ENCODE results near the gene NDUFA13.
A peak's percentile ranks its signal among the peaks of the same experiment; 100 is the strongest.

The NDUFA13 gene

GRCh38 chr19:19531951-19532805 lies 16.2 kb downstream of the NDUFA13 start:
- H3K4me3 ChIP-seq (ENCODE audit: low read depth, low read length): no peak overlapping the region

DNA sequence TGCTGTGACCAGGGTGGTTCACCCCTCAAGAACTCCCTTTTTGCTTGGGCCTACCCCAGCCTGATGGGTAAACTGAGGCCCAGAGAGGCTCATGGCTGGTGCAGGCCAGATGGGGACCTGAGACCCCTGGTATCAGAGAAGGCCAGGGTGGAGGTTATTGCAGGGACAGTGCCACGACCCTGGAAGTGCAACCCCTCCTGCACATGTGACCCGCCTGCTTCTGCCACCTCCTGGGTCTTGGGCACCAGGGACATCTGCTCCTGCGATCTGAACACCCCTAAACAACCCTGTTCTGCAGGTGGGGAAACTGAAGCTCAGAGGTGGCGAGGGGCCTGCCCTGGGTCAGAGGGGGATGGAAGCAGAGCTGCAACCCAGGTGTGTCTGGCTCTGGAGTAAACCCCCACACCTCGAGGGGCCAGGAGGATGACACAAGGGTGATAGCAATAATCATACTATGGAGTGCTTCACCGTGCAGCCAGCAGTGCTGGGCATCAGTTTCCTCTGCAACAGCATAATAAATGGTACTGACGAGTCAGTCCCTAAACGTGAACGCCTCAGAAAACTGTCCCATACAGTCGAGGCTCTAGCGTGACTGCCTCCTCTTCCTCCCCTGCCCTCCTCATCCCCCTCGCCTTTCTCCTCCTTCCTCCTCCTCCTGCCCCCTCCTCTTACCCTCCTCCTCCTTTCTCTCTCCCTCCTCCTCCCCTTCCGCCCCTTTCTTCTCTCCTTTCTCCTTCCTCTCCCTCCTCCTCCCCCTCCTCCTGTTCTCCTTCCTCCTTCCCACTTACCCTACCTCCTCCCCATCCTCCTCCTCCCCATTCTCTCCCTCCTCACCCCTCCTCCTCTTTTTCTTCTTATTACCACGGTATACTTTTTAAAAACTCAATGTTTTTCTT lies 17.0 kb downstream of the NDUFA13 start:
- no peak overlapping the region for H3K4me3 ChIP-seq (ENCODE audit: low read depth, low read length)

- H3K4me3 ChIP-seq (ENCODE audit: low read depth, low read length): no peak overlapping the region
These were observed 17.8 kb downstream of the NDUFA13 start for GRCh38 chr19:19533841-19534240.

DNA sequence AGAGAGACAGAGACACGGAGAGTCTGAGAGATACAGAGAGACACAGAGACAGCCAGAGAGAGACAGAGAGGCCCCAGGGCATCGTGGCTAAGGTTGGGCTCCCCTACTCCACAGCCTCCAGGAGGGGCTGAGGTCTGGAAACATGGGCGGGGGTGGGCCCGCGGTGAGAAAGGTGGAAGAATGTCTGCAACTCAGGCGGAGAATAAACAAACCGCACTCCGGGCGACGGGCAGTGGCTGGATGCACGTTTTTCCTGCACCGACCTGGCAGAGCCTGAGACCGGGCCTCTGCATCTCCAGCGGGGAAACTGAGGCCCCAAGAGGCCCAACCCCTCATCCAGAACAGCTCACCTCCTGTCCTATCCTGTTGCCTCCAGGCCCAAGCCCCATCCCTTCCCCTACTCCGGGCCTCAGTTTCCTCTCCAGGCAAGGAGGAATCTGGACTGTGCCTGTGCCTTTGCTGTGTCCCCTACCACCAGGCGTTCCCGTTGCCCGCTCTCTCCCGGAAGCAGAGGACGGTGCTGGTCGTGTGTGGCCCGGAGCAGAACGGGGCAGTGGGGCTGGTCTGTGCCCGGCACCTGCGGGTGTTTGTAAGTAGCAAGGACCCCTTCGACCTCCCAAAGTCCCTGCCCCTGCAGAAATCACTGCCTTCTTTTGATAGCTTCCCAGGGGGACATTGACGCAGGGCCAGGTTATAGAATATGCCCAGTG lies 18.7 kb downstream of the NDUFA13 start:
- H3K4me3 ChIP-seq (ENCODE audit: low read depth, low read length): no peak overlapping the region

DNA sequence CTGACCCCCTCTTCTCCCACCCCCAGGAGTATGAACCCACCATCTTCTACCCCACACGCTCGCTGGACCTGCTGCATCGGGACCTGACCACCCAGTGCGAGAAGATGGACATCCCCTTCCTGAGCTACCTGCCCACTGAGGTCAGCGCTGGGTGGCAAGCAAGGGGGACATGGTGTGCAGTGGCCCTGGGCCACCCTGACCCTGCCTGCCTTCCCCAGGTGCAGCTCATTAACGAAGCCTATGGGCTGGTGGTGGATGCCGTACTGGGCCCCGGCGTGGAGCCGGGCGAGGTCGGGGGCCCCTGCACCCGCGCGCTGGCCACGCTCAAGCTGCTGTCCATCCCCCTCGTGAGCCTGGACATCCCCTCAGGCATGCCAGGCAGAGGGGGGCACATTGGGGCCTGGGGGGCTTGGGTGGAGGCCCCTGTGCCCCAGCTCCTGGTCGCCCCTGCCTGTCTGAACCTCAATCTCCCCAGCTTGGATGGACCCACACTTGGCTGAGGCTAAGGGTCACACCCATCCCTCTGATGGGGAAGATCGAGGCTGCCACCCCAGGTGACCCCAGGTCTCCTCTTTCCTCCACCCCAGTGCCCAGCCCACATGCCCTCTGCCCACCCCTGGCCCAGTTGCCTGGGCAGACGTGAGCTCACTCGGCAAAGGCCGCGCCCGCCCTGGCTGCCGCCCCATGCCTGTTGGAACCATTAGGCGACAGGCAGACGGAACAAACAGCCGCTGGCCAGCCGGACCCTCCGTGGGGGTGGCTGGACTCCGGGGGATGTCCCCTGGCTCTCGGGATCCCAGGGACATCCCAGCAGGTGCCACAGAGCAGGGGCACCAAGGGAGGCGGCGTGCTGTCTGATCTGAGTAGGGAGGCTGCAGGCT lies 19.5 kb downstream of the NDUFA13 start:
- H3K4me3 ChIP-seq (ENCODE audit: low read depth, low read length): no peak overlapping the region

- H3K4me3 ChIP-seq (ENCODE audit: low read depth, low read length): no peak overlapping the region
These were observed 21.3 kb downstream of the NDUFA13 start for GRCh38 chr19:19537075-19538048.

- H3K4me3 ChIP-seq (ENCODE audit: low read depth, low read length): peak within 1 kb of the TSS; percentile 29
These were observed 22.2 kb downstream of the NDUFA13 start, which contains the start of gene CILP2 for GRCh38 chr19:19538061-19538784. CILP2 (plus strand) TSS chr19:19538265; CDS start chr19:19538350, 85 bp downstream.

DNA sequence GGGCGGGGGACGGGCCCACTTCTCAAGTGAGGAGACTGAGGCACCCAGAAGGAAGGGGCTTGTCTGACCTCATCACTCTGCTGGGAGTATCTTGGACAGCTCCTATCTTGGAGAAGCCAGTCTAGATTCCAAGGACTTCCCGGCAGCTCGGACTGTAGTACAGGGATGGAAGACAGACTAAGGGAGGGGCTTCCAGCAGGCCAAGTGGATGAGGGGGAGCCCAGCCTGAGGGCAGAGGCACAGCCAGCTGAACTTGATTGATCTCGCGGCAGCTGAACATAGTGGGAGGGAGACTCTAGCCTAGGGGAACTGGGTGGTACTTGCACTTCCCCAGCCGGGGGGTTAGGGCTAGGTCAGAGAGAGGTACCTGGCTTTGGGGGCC lies 22.8 kb downstream of the NDUFA13 start:
- peak overlapping the region; percentile 29 for H3K4me3 ChIP-seq (ENCODE audit: low read depth, low read length)

GRCh38 chr19:19539698-19540063 lies 23.7 kb downstream of the NDUFA13 start:
- no peak overlapping the region for H3K4me3 ChIP-seq (ENCODE audit: low read depth, low read length)

GRCh38 chr19:19540064-19540714 lies 24.2 kb downstream of the NDUFA13 start:
- no peak overlapping the region for H3K4me3 ChIP-seq (ENCODE audit: low read depth, low read length)

DNA sequence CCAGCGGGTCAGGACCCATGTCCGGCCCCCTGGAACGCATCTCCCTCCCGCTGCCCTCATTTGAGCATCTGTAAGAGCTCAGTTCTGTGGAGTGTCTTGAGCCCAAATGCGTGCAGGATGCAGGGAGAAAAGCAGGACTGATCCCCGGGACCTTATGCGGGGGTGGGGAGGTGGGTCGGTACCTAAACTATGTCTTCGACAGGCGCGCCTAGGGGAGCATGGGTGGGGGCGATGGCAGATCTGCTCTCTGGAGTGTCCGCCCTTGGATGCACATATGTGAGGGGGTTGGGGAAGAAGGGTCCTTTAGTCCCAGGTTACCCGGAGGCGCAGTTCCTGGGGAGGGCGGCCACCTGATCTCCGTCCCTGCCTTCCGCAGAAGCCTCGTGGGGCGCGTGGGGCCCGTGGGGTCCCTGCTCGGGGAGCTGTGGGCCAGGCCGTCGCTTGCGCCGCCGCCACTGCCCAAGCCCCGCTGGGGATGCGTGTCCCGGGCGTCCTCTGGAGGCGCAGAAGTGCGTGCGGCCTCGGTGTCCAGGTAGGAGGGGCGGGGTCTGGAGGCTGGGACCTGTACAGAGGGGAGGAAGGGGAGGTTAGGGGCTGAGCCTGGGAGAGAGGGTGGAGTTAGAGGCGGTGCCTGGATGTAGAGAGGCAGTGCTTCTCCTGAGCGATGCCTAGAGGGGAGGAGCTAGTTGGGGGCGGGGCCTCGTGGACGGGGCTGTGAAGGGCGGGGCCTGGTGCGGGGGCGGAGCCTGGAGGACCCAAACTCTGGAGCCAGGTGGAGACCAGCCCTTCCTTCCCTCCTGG lies 24.9 kb downstream of the NDUFA13 start:
- no peak overlapping the region for H3K4me3 ChIP-seq (ENCODE audit: low read depth, low read length)

GRCh38 chr19:19541616-19542015 lies 25.6 kb downstream of the NDUFA13 start:
- no peak overlapping the region for H3K4me3 ChIP-seq (ENCODE audit: low read depth, low read length)

GRCh38 chr19:19542507-19542906 lies 26.5 kb downstream of the NDUFA13 start:
- no peak overlapping the region for H3K4me3 ChIP-seq (ENCODE audit: low read depth, low read length)

DNA sequence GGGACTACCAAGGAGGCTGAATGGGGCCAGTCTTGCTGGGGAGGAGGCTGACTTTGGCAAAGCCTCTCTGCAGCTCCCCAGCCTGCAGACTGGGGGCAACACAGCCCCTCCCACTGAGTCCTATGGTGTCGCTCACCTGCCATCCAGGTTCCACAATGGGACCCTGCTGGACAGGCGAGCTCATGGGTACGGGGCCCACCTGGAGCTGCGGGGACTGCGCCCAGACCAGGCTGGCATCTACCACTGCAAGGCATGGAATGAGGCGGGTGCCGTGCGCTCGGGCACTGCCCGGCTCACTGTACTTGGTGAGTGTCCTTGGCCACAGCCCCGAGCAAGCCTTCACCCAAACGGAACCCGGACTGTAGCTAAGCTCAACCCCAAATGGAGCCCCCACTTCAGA lies 27.1 kb downstream of the NDUFA13 start:
- no peak overlapping the region for H3K4me3 ChIP-seq (ENCODE audit: low read depth, low read length)

DNA sequence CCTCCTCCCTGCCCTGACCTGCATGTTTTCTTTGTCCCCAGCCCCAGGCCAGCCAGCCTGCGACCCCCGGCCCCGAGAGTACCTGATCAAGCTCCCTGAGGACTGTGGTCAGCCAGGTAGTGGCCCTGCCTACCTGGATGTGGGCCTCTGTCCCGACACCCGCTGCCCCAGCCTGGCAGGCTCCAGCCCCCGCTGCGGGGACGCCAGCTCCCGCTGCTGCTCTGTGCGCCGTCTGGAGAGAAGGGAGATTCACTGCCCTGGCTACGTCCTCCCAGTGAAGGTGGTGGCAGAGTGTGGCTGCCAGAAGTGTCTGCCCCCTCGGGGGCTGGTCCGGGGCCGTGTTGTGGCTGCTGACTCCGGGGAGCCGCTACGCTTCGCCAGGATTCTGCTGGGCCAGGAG lies 27.6 kb downstream of the NDUFA13 start:
- no peak overlapping the region for H3K4me3 ChIP-seq (ENCODE audit: low read depth, low read length)

DNA sequence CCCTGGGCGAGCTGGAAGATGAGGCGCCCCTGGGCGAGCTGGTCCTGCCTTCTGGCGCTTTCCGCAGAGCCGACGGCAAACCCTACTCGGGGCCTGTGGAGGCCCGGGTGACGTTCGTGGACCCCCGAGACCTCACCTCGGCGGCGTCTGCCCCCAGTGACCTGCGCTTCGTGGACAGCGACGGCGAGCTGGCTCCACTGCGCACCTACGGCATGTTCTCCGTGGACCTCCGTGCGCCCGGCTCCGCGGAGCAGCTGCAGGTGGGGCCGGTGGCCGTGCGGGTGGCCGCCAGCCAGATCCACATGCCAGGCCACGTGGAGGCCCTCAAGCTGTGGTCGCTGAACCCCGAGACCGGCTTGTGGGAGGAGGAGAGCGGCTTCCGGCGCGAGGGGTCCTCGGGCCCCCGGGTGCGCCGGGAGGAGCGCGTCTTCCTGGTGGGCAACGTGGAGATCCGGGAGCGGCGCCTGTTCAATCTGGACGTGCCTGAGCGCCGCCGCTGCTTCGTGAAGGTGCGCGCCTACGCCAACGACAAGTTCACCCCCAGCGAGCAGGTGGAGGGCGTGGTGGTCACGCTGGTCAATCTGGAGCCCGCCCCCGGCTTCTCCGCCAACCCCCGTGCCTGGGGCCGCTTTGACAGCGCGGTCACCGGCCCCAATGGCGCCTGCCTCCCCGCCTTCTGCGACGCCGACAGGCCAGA lies 28.4 kb downstream of the NDUFA13 start:
- no peak overlapping the region for H3K4me3 ChIP-seq (ENCODE audit: low read depth, low read length)

Data from iPS-11a (cell line).